ENCODE data around the gene HDAC4. TPM values are rescaled to one million over a fixed set of nuclear protein-coding genes. Genes with fewer than 3 reads are reported as not detected.

Gene HDAC4
- total RNA-seq, 1 experiment from 2014 or later = 40.1 TPM

- ChIA-PET POLR2A (no interaction called here), CTCF (no interaction called here)
- no peaks in the 10 kb centered on the region for H3K36me3 ChIP-seq (ENCODE audit: control insufficient read depth, insufficient read depth, low read length)
- H3K27me3 ChIP-seq (ENCODE audit: control insufficient read depth, insufficient read depth, low read length) = no peaks in the 10 kb centered on the region
- H3K4me3 ChIP-seq (ENCODE audit: low read depth in 2 of 2, low read length in 2 of 2) = no peak overlapping the region
- H3K27ac ChIP-seq (ENCODE audit: low read length) = no peak overlapping the region
- in situ Hi-C loops (cut with HindIII; ENCODE audit: low pct_unique_long_range_greater_than_20kb, low sequenced_read_pairs) = no loop called here
- intact Hi-C loops (cut with micrococcal nuclease; ENCODE audit: unreplicated experiment) = no loop called here
- TF ChIP-seq REST (IDR thresholded peaks at IDR 0.05; ENCODE audit: insufficient read depth in 1 of 2, low read depth in 2 of 2, low read length in 1 of 2) (no peak), TCF7L2 (IDR thresholded peaks at IDR 0.05; ENCODE audit: low read depth, low read length) (no peak), SIN3A (IDR thresholded peaks at IDR 0.05; ENCODE audit: borderline replicate concordance, insufficient read depth, low read depth, low read length) (no peak), CTCF (IDR thresholded peaks at IDR 0.05) (no peak), POLR2AphosphoS5 (IDR thresholded peaks at IDR 0.05; ENCODE audit: low read depth, low read length) (no peak)
- peaks cover 2% of the 10 kb centered on the region; the same call in 1 of the 2 replicates for H3K4me1 ChIP-seq (ENCODE audit: control insufficient read depth, insufficient read depth, low read length)
- ATAC-seq (no peak), DNase-seq (ENCODE audit: low read depth, low spot score) (no peak)
- no peaks in the 10 kb centered on the region for H3K9me3 ChIP-seq (ENCODE audit: control insufficient read depth, insufficient read depth, low read depth, low read length)
- BruUV-seq (replicated peaks) = no TSS peak
Observed at GRCh38 chr2:239392688-239393387, 8.0 kb downstream of the HDAC4 start.

GRCh38 chr2:239392072-239392357, 8.8 kb downstream of the HDAC4 start:
- Histone ChIP-seq H3K4me3 (ENCODE audit: low read depth in 2 of 2, low read length in 2 of 2) (no peak overlapping the region), H3K36me3 (ENCODE audit: control insufficient read depth, insufficient read depth, low read length) (no peaks in the 10 kb centered on the region), H3K4me1 (ENCODE audit: control insufficient read depth, insufficient read depth, low read length) (peaks cover 2% of the 10 kb centered on the region; the same call in 1 of the 2 replicates), H3K9me3 (ENCODE audit: control insufficient read depth, insufficient read depth, low read depth, low read length) (no peaks in the 10 kb centered on the region), H3K27ac (ENCODE audit: low read length) (no peak overlapping the region), H3K27me3 (ENCODE audit: control insufficient read depth, insufficient read depth, low read length) (no peaks in the 10 kb centered on the region)
- intact Hi-C loops (cut with micrococcal nuclease; ENCODE audit: unreplicated experiment) (no loop called here), in situ Hi-C loops (cut with HindIII; ENCODE audit: low pct_unique_long_range_greater_than_20kb, low sequenced_read_pairs) (no loop called here)
- no peak for DNase-seq (ENCODE audit: low read depth, low spot score)
- ChIA-PET CTCF (no interaction called here), POLR2A (no interaction called here)
- ATAC-seq = no peak
- no peak for TF ChIP-seq REST (IDR thresholded peaks at IDR 0.05; ENCODE audit: insufficient read depth in 1 of 2, low read depth in 2 of 2, low read length in 1 of 2)
- TF ChIP-seq TCF7L2 (IDR thresholded peaks at IDR 0.05; ENCODE audit: low read depth, low read length) = no peak
- no peak for TF ChIP-seq SIN3A (IDR thresholded peaks at IDR 0.05; ENCODE audit: borderline replicate concordance, insufficient read depth, low read depth, low read length)
- TF ChIP-seq POLR2AphosphoS5 (IDR thresholded peaks at IDR 0.05; ENCODE audit: low read depth, low read length) = no peak
- TF ChIP-seq CTCF (IDR thresholded peaks at IDR 0.05) = no peak
- no TSS peak for BruUV-seq (replicated peaks)
